VCaP (cell line): ENCODE measurements around the gene COL19A1.

Experiments used
- H3K27ac ChIP-seq: fragments of 450-650 bp; 2 replicates; pipeline ENCODE4 v1.5.1; 2017
- CTCF ChIP-seq: fragments of 450-650 bp; conservative IDR thresholded peaks from 2 replicates; pipeline ENCODE4 v1.5.1; 2017; ENCODE audit warnings: mild to moderate bottlenecking, moderate library complexity

Gene COL19A1

GRCh38 chr6:69878795-69879194 is 12.4 kb downstream of the COL19A1 start:
- H3K27ac ChIP-seq = no peak overlapping the region
- TF ChIP-seq CTCF = no peak

GRCh38 chr6:69880601-69881000 is 14.2 kb downstream of the COL19A1 start:
- TF ChIP-seq CTCF = no peak
- H3K27ac ChIP-seq = no peak overlapping the region

- no peak overlapping the region for H3K27ac ChIP-seq
- TF ChIP-seq CTCF = no peak
Observed at GRCh38 chr6:69881322-69882151, 15.2 kb downstream of the COL19A1 start.

- TF ChIP-seq CTCF = no peak
- H3K27ac ChIP-seq = no peak overlapping the region
Observed at GRCh38 chr6:69883551-69883950, 17.2 kb downstream of the COL19A1 start.

GRCh38 chr6:69884231-69884630 is 17.9 kb downstream of the COL19A1 start:
- TF ChIP-seq CTCF = no peak

GRCh38 chr6:69887026-69887425 is 20.7 kb downstream of the COL19A1 start:
- H3K27ac ChIP-seq = no peak overlapping the region
- no peak for TF ChIP-seq CTCF

More at GRCh38 chr6:69884231-69884630, 17.9 kb downstream of the COL19A1 start:
- no peak overlapping the region for H3K27ac ChIP-seq

GRCh38 chr6:69887714-69888345 is 21.5 kb downstream of the COL19A1 start:
- no peak overlapping the region for H3K27ac ChIP-seq
- TF ChIP-seq CTCF = no peak
